HG02798 (cell line): ENCODE data around the gene CMBL.

ENCODE experiments used
- ATAC-seq: cut with Tn5 transposase; IDR thresholded peaks from one replicate; pipeline ENCODE4 v1.9.1; 2021; ENCODE audit warnings: mild to moderate bottlenecking; ENCODE audit not compliant: unreplicated experiment, poor library complexity

Gene CMBL

GRCh38 chr5:10310835-10311570 is 3.3 kb upstream of the CMBL start:
- peak; percentile 59 for ATAC-seq

- ATAC-seq = no peak
Measured at GRCh38 chr5:10310066-10310779, 2.5 kb upstream of the CMBL start.

GRCh38 chr5:10308844-10309243 is 1.1 kb upstream of the CMBL start:
- ATAC-seq = no peak

- no peak for ATAC-seq
Measured at GRCh38 chr5:10306806-10307205, 896 bp downstream of the CMBL start.

GRCh38 chr5:10306114-10306513 is 1.6 kb downstream of the CMBL start:
- ATAC-seq = no peak

GRCh38 chr5:10304932-10305331 is 2.8 kb downstream of the CMBL start:
- ATAC-seq = peak; percentile 30

- no peak for ATAC-seq
Measured at GRCh38 chr5:10303699-10304170, 4.0 kb downstream of the CMBL start.

- ATAC-seq = no peak
Measured at GRCh38 chr5:10303201-10303600, 4.5 kb downstream of the CMBL start.

GRCh38 chr5:10301842-10302610 is 5.7 kb downstream of the CMBL start:
- ATAC-seq = no peak

GRCh38 chr5:10301266-10301665 is 6.4 kb downstream of the CMBL start:
- no peak for ATAC-seq

- ATAC-seq = no peak
Measured at GRCh38 chr5:10300246-10300645, 7.5 kb downstream of the CMBL start.

- no peak for ATAC-seq
Measured at GRCh38 chr5:10297646-10298204, 10.0 kb downstream of the CMBL start.

GRCh38 chr5:10295619-10296326 is 11.9 kb downstream of the CMBL start:
- ATAC-seq = no peak

- ATAC-seq = no peak
Measured at GRCh38 chr5:10293907-10294662, 13.6 kb downstream of the CMBL start.

- ATAC-seq = no peak
Measured at GRCh38 chr5:10291692-10292339, 15.9 kb downstream of the CMBL start.

GRCh38 chr5:10290438-10290837 is 17.3 kb downstream of the CMBL start:
- ATAC-seq = no peak

- no peak for ATAC-seq
Measured at GRCh38 chr5:10289991-10290390, 17.7 kb downstream of the CMBL start.

- ATAC-seq = no peak
Measured at GRCh38 chr5:10289353-10289752, 18.3 kb downstream of the CMBL start.
